NCI-H2029 treated with DMSO at 0.1 percent for 48 hours (cell line): Measurements from ENCODE around the gene SVIL.
"Not testable (repeated sequence)": the region's sequence is repeated elsewhere in the genome, so short reads cannot be mapped to it uniquely, and the experiment has no call there.

Source experiments
- DNase-seq: peaks from one replicate; lab custom pipeline; 2025; lab: John Stamatoyannopoulos, UW

SVIL gene

DNA sequence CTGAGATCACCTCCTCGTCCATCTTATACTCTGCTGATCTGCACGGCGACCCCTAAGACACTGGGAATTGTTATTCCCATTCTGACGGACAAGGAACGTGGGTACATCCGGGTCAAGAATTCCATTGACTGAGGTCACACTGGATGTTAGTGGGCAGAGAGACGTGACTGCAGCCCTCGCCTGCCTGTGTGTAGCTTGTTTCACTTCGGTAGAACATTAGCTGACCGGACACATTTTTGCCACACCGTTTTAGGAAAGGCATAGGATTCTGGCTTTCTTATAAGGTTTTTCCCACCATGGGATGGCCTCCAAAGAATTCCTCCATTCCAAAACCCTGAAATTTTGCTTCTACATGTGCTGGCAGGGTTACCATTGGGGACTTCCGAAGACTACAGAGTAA lies 118.9 kb downstream of the SVIL start:
- not testable (repeated sequence) for DNase-seq

DNA sequence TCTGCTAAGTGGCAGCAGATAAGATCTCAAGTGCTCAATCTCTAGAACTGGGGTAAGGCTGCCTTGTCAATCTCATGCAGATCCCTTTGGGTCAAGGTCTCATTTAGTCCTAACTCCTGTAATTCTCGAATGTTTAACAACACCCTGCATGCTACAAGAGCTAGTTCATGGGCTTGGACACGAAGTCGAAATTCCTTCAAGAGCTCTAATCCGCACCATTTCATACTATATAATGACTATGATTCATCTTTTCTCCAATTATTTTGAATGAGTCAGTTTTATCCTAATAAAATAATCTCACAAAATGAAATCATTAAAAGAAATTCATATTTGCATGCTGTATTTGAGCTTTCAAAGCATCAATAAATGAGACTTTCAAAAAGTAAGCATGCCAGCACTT lies 119.7 kb downstream of the SVIL start:
- DNase-seq, result not testable (repeated sequence)

DNA sequence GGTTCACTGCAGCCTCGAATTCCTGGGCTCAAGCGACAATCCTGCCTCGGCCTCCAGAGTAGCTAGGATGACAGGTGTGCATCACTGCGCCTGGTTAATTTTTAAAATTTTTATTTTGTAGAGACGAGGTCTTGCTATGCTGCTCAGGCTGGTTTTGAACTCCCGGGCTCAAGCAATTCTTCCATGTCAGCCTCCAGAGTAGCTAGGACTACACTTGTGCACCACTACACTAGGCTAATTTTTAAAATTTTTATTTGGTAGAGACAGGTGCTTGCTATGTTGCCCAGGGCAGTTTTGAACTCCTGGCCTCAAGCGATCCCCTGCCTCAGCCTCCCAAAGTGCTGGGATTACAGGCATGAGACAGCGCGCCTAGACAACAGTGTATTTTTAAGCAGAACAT lies 120.5 kb downstream of the SVIL start:
- no peak for DNase-seq

- DNase-seq, result no peak
Measured at GRCh38 chr10:29512425-29512974, 122.3 kb downstream of the SVIL start.

DNA sequence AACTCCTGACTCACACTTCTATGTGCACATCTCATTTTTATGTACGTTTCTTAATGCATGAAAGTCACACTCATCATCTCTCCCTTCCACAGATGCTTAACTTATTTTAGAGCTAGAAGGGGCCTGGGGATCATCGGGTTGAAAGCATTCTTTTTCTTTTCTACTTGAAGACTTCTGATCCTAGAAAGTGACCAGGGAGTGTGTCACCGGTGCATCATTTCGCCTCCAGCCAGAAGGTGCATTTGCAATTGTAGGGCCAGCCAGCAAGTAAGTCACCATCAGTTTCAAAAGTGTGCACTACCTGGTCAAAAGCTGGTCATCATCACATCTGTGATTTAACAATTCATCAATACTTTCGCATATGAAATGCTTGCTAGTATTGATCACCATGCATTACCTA lies 123.0 kb downstream of the SVIL start:
- DNase-seq, result not testable (repeated sequence)

GRCh38 chr10:29510483-29511157 lies 124.2 kb downstream of the SVIL start:
- DNase-seq, result not testable (repeated sequence)

DNA sequence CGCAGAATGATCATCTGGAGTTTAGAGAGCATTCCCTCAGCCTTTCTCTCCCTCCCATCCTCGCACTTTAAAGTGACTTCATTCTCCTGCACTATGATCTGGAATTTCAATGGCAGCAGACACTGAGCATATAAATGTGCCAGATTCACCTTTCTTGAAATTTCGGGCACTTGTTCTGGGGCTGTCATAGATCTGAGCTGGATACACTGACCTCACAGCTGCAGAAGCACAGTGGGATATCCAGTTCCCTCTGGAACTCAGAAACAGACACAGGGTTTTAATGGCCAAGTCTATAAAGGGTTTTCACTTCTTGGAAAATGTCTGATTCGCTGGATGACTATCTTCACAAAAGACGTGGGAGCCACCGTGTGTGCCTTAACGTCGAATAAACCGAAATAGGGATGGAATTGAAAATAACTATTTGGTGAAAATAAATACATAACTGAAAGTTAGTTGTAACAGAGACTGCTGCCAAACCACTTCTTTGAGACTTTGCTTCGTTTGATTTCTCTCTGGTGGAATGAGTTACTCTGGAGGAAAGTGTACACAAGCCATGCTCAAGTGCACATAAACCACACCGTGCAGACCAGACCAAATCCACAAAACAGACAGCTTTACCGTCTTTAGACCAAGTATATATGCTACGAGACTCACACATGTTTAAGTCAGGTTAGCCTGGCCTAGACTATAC lies 126.1 kb downstream of the SVIL start:
- DNase-seq, result no peak

DNA sequence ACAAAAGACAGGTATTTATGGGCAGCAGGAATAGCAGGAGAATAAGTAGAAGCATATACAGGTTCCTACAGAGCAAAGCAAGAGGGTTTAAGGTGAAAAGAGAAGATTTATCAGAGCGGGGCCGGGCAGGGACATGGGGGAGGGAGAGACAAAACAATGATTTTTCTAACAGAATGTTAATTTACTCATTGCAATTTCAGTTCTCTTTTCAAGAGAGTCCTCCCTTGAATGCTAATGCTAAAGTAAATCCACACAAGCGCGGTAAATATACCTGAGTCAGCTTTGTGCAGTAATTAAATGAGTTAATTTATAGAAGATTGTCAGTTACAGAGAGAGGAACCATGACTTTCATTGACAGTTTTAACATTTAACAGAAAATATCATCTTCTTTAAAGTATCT lies 127.0 kb downstream of the SVIL start:
- not testable (repeated sequence) for DNase-seq

DNA sequence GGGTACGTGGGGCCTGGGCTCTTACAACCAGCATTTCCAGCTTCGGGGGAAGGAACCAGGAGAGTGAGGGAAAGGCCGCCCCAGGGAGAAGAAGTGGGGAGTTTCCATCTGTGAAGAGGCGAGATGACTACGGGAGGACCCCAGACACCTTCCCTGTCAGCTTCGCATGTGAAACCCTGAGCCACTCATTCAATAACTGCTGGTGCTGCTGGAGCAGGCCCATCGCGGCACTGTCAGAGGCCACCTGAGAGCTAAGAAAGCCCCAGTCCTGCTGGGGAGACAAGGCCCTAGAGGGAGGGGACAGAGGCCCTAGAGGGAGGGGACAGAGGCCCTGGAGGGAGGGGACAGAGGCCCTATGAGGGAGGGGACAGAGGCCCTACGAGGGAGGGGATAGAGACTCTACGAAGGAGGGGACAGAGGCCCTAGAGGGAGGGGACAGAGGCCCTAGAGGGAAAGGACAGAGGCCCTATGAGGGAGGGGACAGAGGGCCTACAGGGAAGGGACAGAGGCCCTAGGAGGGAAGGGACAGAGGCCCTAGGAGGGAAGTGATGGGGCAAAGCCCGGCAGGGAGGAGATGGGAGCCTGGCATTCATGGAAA lies 128.3 kb downstream of the SVIL start:
- not testable (repeated sequence) for DNase-seq

DNA sequence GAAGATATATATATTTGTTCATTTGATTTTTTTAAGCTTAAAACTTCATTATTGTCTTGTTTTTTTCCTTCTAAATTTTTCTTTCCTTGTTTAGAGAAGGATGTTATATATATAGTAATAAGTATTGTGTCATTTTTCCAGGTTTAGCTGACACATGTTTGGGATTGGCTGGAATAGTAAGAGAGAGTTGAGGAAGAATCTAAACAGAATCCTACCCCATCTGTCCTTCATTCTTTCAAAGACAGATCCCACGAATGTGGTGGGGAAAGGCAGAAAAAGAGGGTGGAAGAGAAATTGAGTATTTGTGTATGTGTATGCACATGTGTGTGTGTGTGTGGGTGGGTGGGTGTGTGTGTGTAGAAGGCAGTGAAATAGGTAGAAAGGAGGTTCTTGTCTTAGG lies 132.4 kb downstream of the SVIL start:
- no peak for DNase-seq

DNA sequence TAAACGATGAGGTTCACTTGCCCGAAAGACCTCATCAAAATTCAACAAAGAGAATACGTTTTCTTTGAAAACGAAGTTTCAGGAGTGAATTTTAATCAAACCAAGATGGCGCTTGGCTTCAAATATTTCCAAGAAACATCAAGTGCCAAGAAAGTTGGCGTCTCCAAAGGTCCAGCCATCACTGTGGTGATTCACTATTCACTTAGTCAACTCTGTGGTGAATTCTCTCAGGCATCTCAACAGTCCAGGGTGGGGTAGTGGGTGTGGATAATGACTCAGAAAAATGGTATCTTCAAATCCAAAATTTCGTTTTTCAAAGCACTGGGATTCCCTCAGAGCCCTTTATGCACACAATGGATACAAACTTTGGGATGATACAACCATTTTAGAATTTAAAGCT lies 133.1 kb downstream of the SVIL start:
- no peak for DNase-seq

DNA sequence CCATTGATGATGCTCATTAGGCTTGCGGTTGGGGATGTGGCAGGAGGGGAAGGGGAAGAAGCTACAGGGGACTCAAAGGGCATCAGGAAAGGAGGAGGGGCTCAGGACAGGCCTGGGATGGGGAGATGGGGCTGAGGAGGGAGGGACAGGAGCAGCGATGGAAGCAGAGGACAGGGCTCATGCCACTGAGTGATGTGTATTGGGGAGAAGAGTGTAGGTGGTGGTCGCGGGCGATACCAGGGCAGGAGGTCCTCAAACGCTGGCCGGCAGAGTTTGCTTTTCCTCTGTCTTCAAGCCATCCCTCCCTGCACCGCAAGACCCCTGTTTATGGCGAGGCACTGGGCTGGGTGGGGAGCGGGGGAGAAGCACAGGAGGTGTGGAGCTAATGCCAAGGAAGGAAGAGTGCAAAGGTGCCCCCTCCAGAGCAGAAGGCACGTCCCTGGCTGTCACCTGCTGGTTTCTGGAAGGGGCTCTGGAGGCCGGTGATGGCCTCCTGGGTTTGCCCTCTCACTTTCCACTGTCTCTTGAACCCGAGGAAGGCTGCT lies 134.7 kb downstream of the SVIL start:
- no peak for DNase-seq

DNA sequence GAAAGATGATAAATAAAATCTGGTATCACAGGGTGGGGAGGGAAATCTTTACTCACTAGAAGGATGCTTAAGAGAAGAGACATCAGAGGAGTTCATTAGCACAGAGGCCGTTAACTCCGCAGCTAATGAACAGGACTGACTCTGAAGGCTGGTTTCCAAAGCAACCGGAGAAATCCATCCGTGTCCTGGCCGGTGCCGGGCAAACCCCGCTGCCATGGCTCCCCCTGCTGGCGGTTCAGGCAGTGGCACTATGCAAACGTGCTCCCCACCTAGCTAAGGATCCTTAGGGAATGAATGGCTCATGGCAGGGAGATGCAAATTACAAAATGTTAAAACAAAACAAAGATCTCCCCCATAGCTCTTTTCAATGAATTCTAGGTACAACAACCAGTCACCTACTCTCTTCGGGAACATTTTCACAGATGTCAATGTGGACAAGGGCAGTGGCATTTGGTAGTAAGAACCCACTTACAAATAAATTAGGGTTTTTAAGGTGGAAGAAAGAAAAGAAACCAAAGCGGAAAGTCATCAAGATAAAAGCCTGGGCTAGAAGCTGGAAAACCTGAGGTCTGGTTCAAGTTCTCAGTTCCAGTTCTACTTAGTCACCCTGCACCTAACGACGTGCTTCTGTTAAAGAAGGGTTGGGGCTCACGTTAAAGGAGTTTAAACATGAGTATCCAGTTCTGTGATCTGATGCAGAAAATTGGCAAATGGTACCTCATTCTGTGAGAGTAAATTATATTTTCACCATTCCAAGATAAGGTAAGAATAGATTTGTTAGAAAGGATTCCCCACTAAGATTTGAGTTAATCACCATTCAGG lies 138.2 kb downstream of the SVIL start:
- no peak for DNase-seq

- DNase-seq, result no peak
Measured at GRCh38 chr10:29495366-29495765, 139.4 kb downstream of the SVIL start.

GRCh38 chr10:29493697-29494096 lies 141.1 kb downstream of the SVIL start:
- DNase-seq, result no peak

DNA sequence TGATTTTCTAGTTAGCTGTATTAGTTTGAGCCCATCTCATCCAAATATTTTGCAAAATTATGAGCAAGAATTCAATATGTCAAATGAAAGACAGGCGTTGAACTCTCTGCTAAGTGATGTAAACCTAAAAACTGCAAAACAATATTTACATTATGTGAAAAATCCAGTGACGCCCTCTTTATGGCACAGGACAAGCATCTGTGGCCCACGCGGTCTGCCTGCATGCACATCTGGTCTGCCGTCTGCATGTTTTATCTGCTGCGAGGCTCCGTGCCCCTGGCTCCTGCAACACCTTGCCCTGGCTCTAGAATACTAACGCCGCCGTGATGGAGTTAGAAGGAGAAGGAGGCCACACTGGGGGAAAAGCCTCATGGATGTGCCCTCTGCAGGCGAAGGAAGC lies 142.0 kb downstream of the SVIL start:
- no peak for DNase-seq

GRCh38 chr10:29491918-29492317 lies 142.9 kb downstream of the SVIL start:
- no peak for DNase-seq

- not testable (repeated sequence) for DNase-seq
Measured at GRCh38 chr10:29490781-29491280, 143.9 kb downstream of the SVIL start.

DNA sequence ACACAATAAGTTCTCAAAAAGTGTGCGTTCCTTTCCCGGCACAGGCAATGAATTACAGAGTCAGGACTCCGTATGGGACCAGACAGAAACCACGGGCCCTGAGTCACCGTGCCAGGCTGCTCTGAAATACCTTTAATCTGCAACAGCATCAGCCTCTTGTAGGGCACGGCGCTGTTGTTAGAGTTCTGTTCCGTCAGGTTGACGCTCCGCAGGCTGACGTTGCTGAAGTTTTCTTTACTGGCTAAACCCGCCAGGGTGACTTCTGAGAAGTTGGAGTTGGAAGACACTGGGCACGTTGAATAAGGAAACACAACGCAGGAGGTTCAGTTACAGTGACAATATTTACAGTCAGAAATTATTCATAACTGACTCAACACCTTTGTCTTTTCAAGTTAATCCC lies 146.3 kb downstream of the SVIL start:
- not testable (repeated sequence) for DNase-seq

GRCh38 chr10:29487884-29488266 lies 146.9 kb downstream of the SVIL start:
- not testable (repeated sequence) for DNase-seq

- not testable (repeated sequence) for DNase-seq
Measured at GRCh38 chr10:29487032-29487883, 147.5 kb downstream of the SVIL start.
